HG03280 (cell line): Measurements from ENCODE around the gene OOSP2.
"Not testable (repeated sequence)": the region's sequence is repeated elsewhere in the genome, so short reads cannot be mapped to it uniquely, and the experiment has no call there.

Source experiments
- ATAC-seq: cut with Tn5 transposase; IDR thresholded peaks from one replicate; pipeline ENCODE4 v1.9.1; 2021; ENCODE audit warnings: mild to moderate bottlenecking, moderate library complexity; ENCODE audit not compliant: unreplicated experiment

Gene OOSP2

GRCh38 chr11:60040109-60040508 is at the start of gene OOSP2:
Gene OOSP2 (plus strand): TSS chr11:60040409. CDS start chr11:60040460, 51 bp downstream.
- ATAC-seq = no peak

- no peak for ATAC-seq
These were observed 49.8 kb upstream of the OOSP2 start for GRCh38 chr11:59990421-59990820.

DNA sequence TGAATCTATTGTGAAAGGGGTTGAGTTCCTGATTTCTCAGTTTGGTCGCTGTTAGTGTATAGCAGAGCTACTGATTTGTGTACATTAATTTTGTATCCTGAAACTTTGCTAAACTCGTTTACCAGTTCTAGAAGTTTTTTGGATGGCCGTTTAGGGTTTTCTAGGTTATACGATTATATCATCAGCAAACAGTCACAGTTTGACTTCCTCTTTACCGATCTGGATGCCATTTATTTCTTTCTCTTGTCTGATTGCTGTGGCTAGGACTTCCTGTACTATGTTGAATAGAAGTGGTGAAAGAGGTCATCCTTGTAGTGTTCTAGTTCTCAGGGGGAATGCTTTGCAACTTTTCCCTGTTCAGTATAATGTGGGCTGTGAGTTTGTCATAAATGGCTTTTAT is 47.8 kb upstream of the OOSP2 start:
- ATAC-seq = no peak

- no peak for ATAC-seq
These were observed 42.4 kb upstream of the OOSP2 start for GRCh38 chr11:59997800-59998199.

GRCh38 chr11:59999691-60000090 is 40.5 kb upstream of the OOSP2 start:
- ATAC-seq = no peak

GRCh38 chr11:60003729-60004128 is 36.5 kb upstream of the OOSP2 start:
- ATAC-seq = no peak

- no peak for ATAC-seq
These were observed 34.8 kb upstream of the OOSP2 start for GRCh38 chr11:60005360-60005759.

DNA sequence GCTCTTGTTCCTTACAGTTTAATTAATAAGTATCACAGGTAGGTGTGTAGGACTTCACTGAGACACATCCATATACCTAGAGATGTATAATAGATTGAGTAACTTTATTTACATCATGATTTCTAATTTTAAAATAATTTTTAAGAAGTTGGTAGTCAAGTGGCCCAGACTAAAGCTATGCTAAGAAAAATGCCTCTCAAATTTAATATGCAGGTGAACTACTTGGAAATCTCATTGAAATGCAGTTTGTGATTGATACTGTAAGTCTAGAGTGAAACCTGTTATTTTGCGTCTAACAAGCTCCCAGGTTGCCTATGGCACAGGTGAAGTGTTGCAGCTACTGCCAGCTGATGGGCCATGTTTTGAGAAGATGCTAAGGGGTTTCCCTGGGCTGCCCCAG is 23.3 kb upstream of the OOSP2 start, which contains the start of gene OOSP4B:
TSS of gene OOSP4B (plus strand) at position 301 of the 400 bp plus-strand sequence.
- ATAC-seq = no peak

DNA sequence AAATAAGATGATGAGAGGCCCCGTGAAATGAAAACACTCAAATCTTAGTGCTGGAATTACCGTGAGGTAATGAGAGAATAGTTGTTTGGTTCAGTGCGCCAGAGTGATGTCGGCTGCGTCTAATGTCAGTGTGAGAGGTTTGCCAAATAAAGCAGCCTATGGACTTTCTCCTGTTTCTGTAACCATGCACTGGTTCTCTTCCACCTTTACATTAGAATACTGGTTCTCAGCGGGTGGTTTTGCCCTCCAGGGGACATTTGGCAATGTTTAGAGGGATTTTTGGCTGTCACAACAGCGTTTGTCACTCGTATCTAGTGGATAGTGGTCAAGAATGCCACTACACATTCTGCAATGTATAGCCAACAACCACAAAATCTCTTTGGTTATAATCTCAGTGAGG is 22.2 kb upstream of the OOSP2 start:
- no peak for ATAC-seq

DNA sequence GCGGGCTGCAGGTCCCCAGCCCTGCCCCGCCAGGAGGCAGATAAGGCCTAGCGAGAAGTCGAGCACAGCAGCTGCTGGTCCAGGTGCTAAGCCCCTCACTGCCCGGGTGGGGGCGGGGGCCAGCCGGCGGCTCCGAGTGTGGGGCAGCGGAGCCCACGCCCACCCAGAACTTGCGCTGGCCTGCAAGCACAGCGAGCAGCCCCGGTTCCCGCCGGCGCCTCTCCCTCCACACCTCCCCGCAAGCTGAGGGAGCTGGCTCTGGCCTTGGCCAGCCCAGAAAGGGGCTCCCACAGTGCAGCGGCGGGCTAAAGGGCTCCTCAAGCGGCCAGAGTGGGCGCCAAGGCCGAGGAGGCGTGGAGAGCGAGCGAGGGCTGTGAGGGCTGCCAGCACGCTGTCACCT is 19.8 kb upstream of the OOSP2 start:
- not testable (repeated sequence) for ATAC-seq

GRCh38 chr11:60029015-60029632 is 11.1 kb upstream of the OOSP2 start:
- no peak for ATAC-seq

DNA sequence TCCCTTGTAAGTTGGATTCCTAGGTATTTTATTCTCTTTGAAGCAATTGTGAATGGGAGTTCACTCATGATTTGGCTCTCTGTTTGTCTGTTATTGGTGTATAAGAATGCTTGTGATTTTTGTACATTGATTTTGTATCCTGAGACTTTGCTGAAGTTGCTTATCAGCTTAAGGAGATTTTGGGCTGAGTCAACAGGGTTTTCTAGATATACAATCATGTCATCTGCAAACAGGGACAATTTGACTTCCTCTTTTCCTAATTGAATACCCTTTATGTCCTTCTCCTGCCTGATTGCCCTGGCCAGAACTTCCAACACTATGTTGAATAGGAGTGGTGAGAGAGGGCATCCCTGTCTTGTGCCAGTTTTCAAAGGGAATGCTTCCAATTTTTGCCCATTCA is 10.2 kb downstream of the OOSP2 start:
- ATAC-seq = not testable (repeated sequence)

DNA sequence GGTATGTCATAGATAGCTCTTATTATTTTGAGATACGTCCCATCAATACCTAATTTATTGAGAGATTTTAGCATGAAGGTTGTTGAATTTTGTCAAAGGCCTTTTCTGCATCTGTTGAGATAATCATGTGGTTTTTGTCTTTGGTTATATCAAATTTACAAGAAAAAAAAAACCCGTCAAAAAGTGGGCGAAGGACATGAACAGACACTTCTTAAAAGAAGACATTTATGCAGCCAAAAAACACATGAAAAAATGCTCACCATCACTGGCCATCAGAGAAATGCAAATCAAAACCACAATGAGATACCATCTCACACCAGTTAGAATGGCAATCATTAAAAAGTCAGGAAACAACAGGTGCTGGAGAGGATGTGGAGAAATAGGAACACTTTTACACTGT is 10.6 kb downstream of the OOSP2 start:
- ATAC-seq = not testable (repeated sequence)

DNA sequence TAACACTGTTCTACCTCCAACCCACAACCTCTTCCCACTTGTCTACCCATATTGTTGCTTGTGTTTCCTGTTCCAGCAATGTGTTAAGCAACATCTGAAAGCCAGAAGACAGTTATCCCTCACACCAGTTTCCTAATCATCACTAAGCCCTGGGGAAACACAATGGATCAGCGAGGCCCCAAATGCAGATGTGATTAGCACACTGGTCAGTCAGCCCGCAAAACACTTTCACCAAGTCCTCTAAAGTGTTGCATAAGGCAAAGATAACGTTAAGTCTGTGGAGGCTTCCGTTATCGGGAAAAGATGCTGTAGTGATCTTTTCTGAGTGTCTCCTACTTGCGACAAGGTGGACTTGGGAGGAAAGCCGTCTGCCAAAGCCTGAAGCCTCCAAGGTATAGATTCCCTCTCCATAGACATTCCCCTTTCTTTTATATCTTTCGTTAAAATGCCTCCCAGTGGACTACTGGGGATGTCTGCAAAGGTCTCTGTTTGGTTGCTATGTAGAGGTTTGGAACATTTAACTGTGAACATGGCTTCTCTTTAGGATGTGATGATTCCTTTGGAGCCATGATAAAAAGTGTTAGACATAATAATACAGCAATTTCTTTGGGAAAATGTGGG is 16.2 kb downstream of the OOSP2 start, which contains the start of gene MS4A3:
TSS of gene MS4A3 (plus strand) at position 317 of the 621 bp plus-strand sequence. CDS start 4,496 bp downstream, outside the sequence.
- no peak for ATAC-seq

DNA sequence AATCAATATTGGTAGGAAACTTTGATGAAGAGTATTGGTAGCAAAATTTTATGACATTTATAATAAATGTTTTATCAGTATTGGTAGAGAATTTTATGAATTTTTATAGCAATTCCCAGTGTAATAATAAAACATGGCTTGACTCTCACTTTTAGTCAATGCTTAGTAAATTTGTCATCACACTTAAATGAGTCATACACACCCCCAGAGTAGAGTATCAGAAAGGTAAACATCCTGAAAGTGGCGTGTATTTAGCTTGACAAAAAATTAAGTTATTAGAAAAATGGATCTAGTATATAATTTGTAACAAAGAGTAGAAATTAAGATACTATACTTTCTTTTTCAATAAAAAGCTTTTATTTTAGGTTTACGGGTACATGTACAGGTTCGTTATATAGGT is 18.8 kb downstream of the OOSP2 start:
- ATAC-seq = no peak

- no peak for ATAC-seq
These were observed 19.5 kb downstream of the OOSP2 start for GRCh38 chr11:60059521-60060240.

- no peak for ATAC-seq
These were observed 23.9 kb downstream of the OOSP2 start for GRCh38 chr11:60064111-60064510.

DNA sequence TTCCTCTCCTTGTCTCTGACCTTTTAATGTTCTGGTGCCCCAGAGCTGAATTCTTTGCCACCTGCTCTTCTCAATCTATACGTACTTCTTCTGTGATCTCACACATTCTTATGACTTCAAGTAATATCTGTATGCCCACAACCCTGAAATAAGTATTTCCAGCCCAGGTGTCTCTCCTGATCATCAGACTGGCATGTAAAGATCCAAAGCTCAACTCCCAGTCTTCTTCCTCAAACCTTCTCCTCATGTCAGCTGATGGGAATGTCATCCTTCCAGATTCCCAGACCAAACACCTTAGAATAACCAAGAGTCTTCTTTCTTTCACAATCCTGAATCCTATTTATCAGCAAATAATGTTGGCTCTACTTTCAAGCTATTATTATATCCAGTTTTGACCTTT is 25.6 kb downstream of the OOSP2 start:
- ATAC-seq = no peak

DNA sequence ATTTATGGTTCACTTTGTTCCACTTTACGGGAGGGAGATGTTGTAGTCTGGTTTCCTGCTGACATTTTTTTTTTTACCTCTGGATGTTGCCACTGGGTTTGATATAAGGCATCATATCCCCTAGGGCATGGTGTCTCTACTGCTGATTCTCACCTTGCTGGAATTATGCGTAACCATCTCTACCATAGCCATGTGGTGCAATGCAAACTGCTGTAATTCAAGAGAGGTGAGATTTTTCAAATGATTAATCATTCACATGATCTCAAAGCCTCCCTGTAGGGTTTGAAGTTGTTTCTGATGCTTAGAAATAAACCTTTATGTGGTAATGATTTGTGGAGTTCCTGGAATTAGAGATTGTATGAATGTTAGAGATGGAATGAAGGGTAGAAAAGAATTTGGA is 29.2 kb downstream of the OOSP2 start:
- no peak for ATAC-seq

- ATAC-seq = not testable (repeated sequence)
These were observed 31.4 kb downstream of the OOSP2 start for GRCh38 chr11:60071644-60072043.

GRCh38 chr11:60077216-60077817 is 37.1 kb downstream of the OOSP2 start:
- no peak for ATAC-seq

GRCh38 chr11:60077981-60078380 is 37.8 kb downstream of the OOSP2 start:
- ATAC-seq = no peak
